Tibial nerve (tissue), 4 donors: Measurements from ENCODE around the gene TYRO3. TPM values are rescaled to one million over a fixed set of nuclear protein-coding genes. Genes with fewer than 3 reads are reported as not detected.

Source experiments
- DNase-seq, 2 donors: peaks; one replicate each; pipeline ENCODE4 v3.0.0-alpha.2; 2019; ENCODE audit warnings: low spot score in 2 of 2
- H3K27ac ChIP-seq, 4 donors: fragments of 200-600 bp; sonication (generic) in 3 of 4; one replicate each; pipeline ENCODE4 v1.5.1; 2017 to 2019; ENCODE audit warnings: mild to moderate bottlenecking in 1 of 4
- H3K27me3 ChIP-seq, 2 donors: fragments of 200-600 bp; sonication (generic) in 1 of 2; one replicate each; pipeline versions ENCODE4 v1.5.1 to v1.6.0; 2017 to 2019
- H3K36me3 ChIP-seq, 3 donors: fragments of 200-600 bp; sonication (generic); one replicate each; pipeline ENCODE4 v1.5.1; 2018 to 2019
- H3K4me1 ChIP-seq, 4 donors: fragments of 200-600 bp; sonication (generic) in 3 of 4; one replicate each; pipeline ENCODE4 v1.5.1; 2017 to 2019
- H3K4me3 ChIP-seq, 4 donors: fragments of 200-600 bp; sonication (generic) in 3 of 4; one replicate each; pipeline ENCODE4 v1.5.1; 2017 to 2019; ENCODE audit warnings: mild to moderate bottlenecking in 1 of 4, moderate library complexity in 1 of 4
- H3K9me3 ChIP-seq, 4 donors: fragments of 200-600 bp; sonication (generic) in 3 of 4; one replicate each; pipeline ENCODE4 v1.5.1; 2017 to 2019
- CTCF ChIP-seq, 5 experiments: fragments of 200-600 bp in 3 of 5; fragments of 450-650 bp in 2 of 5; sonication (generic) in 3 of 5; IDR thresholded peaks; one replicate each; pipeline ENCODE4 v1.5.1; 2016 to 2019; ENCODE audit warnings: antibody characterized with exemption in 5 of 5, mild to moderate bottlenecking in 3 of 5, moderate library complexity in 2 of 5
- EP300 ChIP-seq, 2 donors: sonication (generic); formaldehyde crosslinking; IDR thresholded peaks; one replicate each; pipeline ENCODE4 v1.6.1; 2017; ENCODE audit warnings: antibody characterized with exemption in 2 of 2, mild to moderate bottlenecking in 1 of 2
- POLR2A ChIP-seq, 2 donors: fragments of 450-650 bp; IDR thresholded peaks; one replicate each; pipeline ENCODE4 v1.6.1; 2017; ENCODE audit warnings: antibody characterized with exemption in 2 of 2, mild to moderate bottlenecking in 2 of 2, moderate library complexity in 2 of 2
- WGBS, 2 donors: methylation state at CpG; one replicate each; pipeline ENCODE4 v1.1.5; 2018; 5-methylcytosine and 5-hydroxymethylcytosine counted together
- total RNA-seq, 4 donors: library from RNA; depleted of rRNA; stranded (reverse); fragments of >200 nt; gene quantifications; one replicate each; pipeline ENCODE4 v1.1.0, GENCODE V29; 2016

Gene TYRO3
- total RNA-seq, 4 donors from 2014 or later, result 21.0 to 28.5 (median 23.9) TPM

- Histone ChIP-seq H3K27me3 (no peaks in the 10 kb centered on the region), H3K36me3 (no peaks in the 10 kb centered on the region), H3K9me3 (no peaks in the 10 kb centered on the region), H3K27ac (no peak overlapping the region), H3K4me1 (no peaks in the 10 kb centered on the region), H3K4me3 (no peak overlapping the region)
- no peak for DNase-seq
- TF ChIP-seq POLR2A (IDR thresholded peaks at IDR 0.05), result no peak
- no peak for TF ChIP-seq EP300 (IDR thresholded peaks at IDR 0.05)
- TF ChIP-seq CTCF (IDR thresholded peaks at IDR 0.05), result no peak
- 90 to 93% methylated on average over 4 of the region's 4 CpGs for WGBS, 2 donors
Observed at GRCh38 chr15:41629463-41629862, 70.5 kb downstream of the TYRO3 start.

- no peak for DNase-seq
- H3K36me3 ChIP-seq, result no peaks in the 10 kb centered on the region
- no peak overlapping the region for H3K27ac ChIP-seq
- H3K4me1 ChIP-seq, result no peaks in the 10 kb centered on the region
- no peak overlapping the region for H3K4me3 ChIP-seq
- no peaks in the 10 kb centered on the region for H3K27me3 ChIP-seq
- TF ChIP-seq EP300 (IDR thresholded peaks at IDR 0.05) (no peak), CTCF (IDR thresholded peaks at IDR 0.05) (no peak), POLR2A (IDR thresholded peaks at IDR 0.05) (no peak)
- 69 to 71% methylated on average over 5 of the region's 5 CpGs for WGBS, 2 donors
- H3K9me3 ChIP-seq, result no peaks in the 10 kb centered on the region
Observed at GRCh38 chr15:41629883-41630282, 70.9 kb downstream of the TYRO3 start.

GRCh38 chr15:41630616-41631217, 71.7 kb downstream of the TYRO3 start:
- no peak overlapping the region for H3K27ac ChIP-seq
- H3K4me1 ChIP-seq, result no peaks in the 10 kb centered on the region
- TF ChIP-seq POLR2A (IDR thresholded peaks at IDR 0.05) (no peak), CTCF (IDR thresholded peaks at IDR 0.05) (no peak), EP300 (IDR thresholded peaks at IDR 0.05) (no peak)
- 42 to 54% methylated on average over 3 of the region's 3 CpGs for WGBS, 2 donors
- H3K36me3 ChIP-seq, result no peaks in the 10 kb centered on the region
- no peak for DNase-seq
- H3K4me3 ChIP-seq, result no peak overlapping the region
- no peaks in the 10 kb centered on the region for H3K9me3 ChIP-seq
- H3K27me3 ChIP-seq, result no peaks in the 10 kb centered on the region

GRCh38 chr15:41631880-41632470, 73.0 kb downstream of the TYRO3 start:
- 95 to 97% methylated on average over 3 of the region's 3 CpGs for WGBS, 2 donors
- no peaks in the 10 kb centered on the region for H3K9me3 ChIP-seq

More at GRCh38 chr15:41631880-41632470, 73.0 kb downstream of the TYRO3 start:
- no peak for TF ChIP-seq POLR2A (IDR thresholded peaks at IDR 0.05)
- no peak for TF ChIP-seq CTCF (IDR thresholded peaks at IDR 0.05)
- TF ChIP-seq EP300 (IDR thresholded peaks at IDR 0.05), result no peak
- Histone ChIP-seq H3K36me3 (no peaks in the 10 kb centered on the region), H3K4me3 (no peak overlapping the region), H3K27ac (no peak overlapping the region), H3K27me3 (no peaks in the 10 kb centered on the region), H3K4me1 (no peaks in the 10 kb centered on the region)
- DNase-seq, result no peak

Other genes with a start within 250 kb of the TYRO3 start
- 1 to 10 TPM in 3 of 4 donors, not detected in 1; 1.2 to 2.7 (median 1.7) TPM for gene OIP5, start 226.6 kb upstream of the TYRO3 start, total RNA-seq
- gene NUSAP1, start 226.3 kb upstream of the TYRO3 start, total RNA-seq, result 10 to 100 TPM in 1 of 4 donors, 1 to 10 TPM in 2, under 1 TPM in 1; 0.39 to 21.0 (median 2.5) TPM
- gene NDUFAF1, start 156.7 kb upstream of the TYRO3 start, total RNA-seq, result 10 to 100 TPM in 1 of 4 donors, 1 to 10 TPM in 3; 6.3 to 12.3 (median 9.2) TPM
- gene RTF1, start 142.1 kb upstream of the TYRO3 start, total RNA-seq, result 10 to 100 TPM; 22.2 to 72.6 (median 29.0) TPM
- gene ITPKA, start 65.3 kb upstream of the TYRO3 start, total RNA-seq, result not detected
- under 1 TPM in 2 of 4 donors, not detected in 2; 0.39 to 0.90 TPM for gene LTK, start 45.4 kb upstream of the TYRO3 start, total RNA-seq
- gene RPAP1, start 15.0 kb upstream of the TYRO3 start, total RNA-seq, result 10 to 100 TPM; 16.4 to 47.7 (median 31.8) TPM
- 10 to 100 TPM; 29.7 to 53.8 (median 31.7) TPM for gene MGA, start 101.2 kb downstream of the TYRO3 start, total RNA-seq
- gene MAPKBP1, start 215.3 kb downstream of the TYRO3 start, total RNA-seq, result 10 to 100 TPM; 22.1 to 54.6 (median 36.6) TPM